K562 (cell line): ENCODE data around the gene KNL1.
"Not testable (repeated sequence)": the region's sequence is repeated elsewhere in the genome, so short reads cannot be mapped to it uniquely, and the experiment has no call there.

Experiments used
- AFF4 ChIP-seq: sonication (generic); formaldehyde crosslinking; IDR thresholded peaks from 2 replicates; pipeline ENCODE4 v1.8.0; 2023; ENCODE audit warnings: mild to moderate bottlenecking, missing genetic modification reagents
- ATF2 ChIP-seq: sonication (generic); formaldehyde crosslinking; IDR thresholded peaks from 2 replicates; pipeline ENCODE4 v1.8.1; 2022; ENCODE audit warnings: missing genetic modification reagents
- CTCF ChIP-seq, 3 experiments: IDR thresholded peaks in 2 of 3; conservative IDR thresholded peaks in 1 of 3; 2 replicates each; pipeline ENCODE4 v1.5.1; 2011 to 2012; ENCODE audit warnings: low read length in 3 of 3, mild to moderate bottlenecking in 3 of 3, control low read depth in 2 of 3, improper control_type of control experiment in 1 of 3, inconsistent platforms in 1 of 3, low read depth in 1 of 3, mixed read lengths in 1 of 3, moderate library complexity in 1 of 3; ENCODE audit not compliant: insufficient read depth in 2 of 3
- ELK1 ChIP-seq: sonication (generic); formaldehyde crosslinking; IDR thresholded peaks from 2 replicates; pipeline ENCODE4 v1.8.1; 2022; ENCODE audit warnings: missing genetic modification reagents
- JUN ChIP-seq, 2 experiments: sonication (generic) in 1 of 2; formaldehyde crosslinking in 1 of 2; IDR thresholded peaks; 2 replicates each; pipeline versions ENCODE4 v1.6.1 to v1.8.0; 2012 to 2022; ENCODE audit warnings: borderline replicate concordance in 2 of 2, mild to moderate bottlenecking in 2 of 2, improper control_type of control experiment in 1 of 2, low read depth in 1 of 2, low read length in 1 of 2, missing genetic modification reagents in 1 of 2
- MEF2D ChIP-seq: conservative IDR thresholded peaks from 2 replicates; pipeline ENCODE4 v1.6.1; 2016; ENCODE audit warnings: low read depth, missing genetic modification characterization, missing compliant biosample characterization
- MYNN ChIP-seq, 2 experiments: sonication (generic); formaldehyde crosslinking in 1 of 2; IDR thresholded peaks; 2 replicates each; pipeline versions ENCODE4 v1.5.0 to v1.6.1; 2016 to 2020; ENCODE audit warnings: antibody characterized with exemption in 1 of 2, missing genetic modification reagents in 1 of 2
- POLR2A ChIP-seq: fragments of 450-650 bp; conservative IDR thresholded peaks from 2 replicates; pipeline ENCODE4 v1.6.1; 2016
- RUNX1 ChIP-seq: sonication (generic); IDR thresholded peaks from 2 replicates; pipeline ENCODE4 v1.6.1; 2016; ENCODE audit warnings: antibody characterized with exemption, low read depth
- SOX6 ChIP-seq: fragments of 450-650 bp; IDR thresholded peaks from 2 replicates; pipeline ENCODE4 v1.6.1; 2014; ENCODE audit warnings: mild to moderate bottlenecking
- TARDBP ChIP-seq: fragments of 450-650 bp; IDR thresholded peaks from 2 replicates; pipeline ENCODE4 v1.6.1; 2016
- ZNF384 ChIP-seq: IDR thresholded peaks from 2 replicates; pipeline ENCODE4 v1.6.1; 2012; ENCODE audit warnings: low read depth, low read length, improper control_type of control experiment

- not testable (repeated sequence) for TF ChIP-seq ZNF384; SOX6; RUNX1; AFF4 (CRISPR knock-in tag); ELK1 (CRISPR knock-in tag); POLR2A; MEF2D; ATF2 (CRISPR knock-in tag); CTCF (IDR thresholded peaks at IDR 0.05 in 2 of 3, conservative IDR thresholded peaks at IDR 0.05 in 1 of 3; ENCODE audit: insufficient read depth in 2 of 3, low read depth in 1 of 3, low read length in 3 of 3); MYNN (IDR thresholded peaks at IDR 0.05); MYNN (CRISPR knock-in tag; IDR thresholded peaks at IDR 0.05); JUN (IDR thresholded peaks at IDR 0.05; ENCODE audit: borderline replicate concordance, low read depth, low read length); JUN (CRISPR knock-in tag; IDR thresholded peaks at IDR 0.05; ENCODE audit: borderline replicate concordance); TARDBP
Measured at GRCh38 chr15:40680959-40681358, 86.9 kb downstream of the KNL1 start.
